T-helper 1 cell treated with Interleukin-12 subunit alpha and Interleukin-12 subunit beta and Interleukin-4 antibody, amounts not matched to agents 30 μg/mL and 1 μg/mL, for 36 hours (primary cell): ENCODE results near the gene TEX11.
"Not testable (repeated sequence)": the region's sequence is repeated elsewhere in the genome, so short reads cannot be mapped to it uniquely, and the experiment has no call there.

Experiments used
- H3K27ac Mint-ChIP-seq: one replicate; pipeline ENCODE4 v1.8.0; 2021; ENCODE audit warnings: mild to moderate bottlenecking, mixed read lengths
- H3K27me3 Mint-ChIP-seq: one replicate; pipeline ENCODE4 v1.8.0; 2021; ENCODE audit warnings: low read depth, mixed read lengths
- H3K36me3 Mint-ChIP-seq: one replicate; pipeline ENCODE4 v1.8.0; 2021; ENCODE audit warnings: low read depth, mixed read lengths
- H3K4me1 Mint-ChIP-seq: one replicate; pipeline ENCODE4 v1.8.0; 2021; ENCODE audit warnings: low read depth, mixed read lengths
- H3K4me3 Mint-ChIP-seq: one replicate; pipeline ENCODE4 v1.8.0; 2021; ENCODE audit warnings: mild to moderate bottlenecking, moderate library complexity, mixed read lengths
- H3K9me3 Mint-ChIP-seq: one replicate; pipeline ENCODE4 v1.8.0; 2021; ENCODE audit warnings: mixed read lengths

The TEX11 gene

GRCh38 chrX:70679455-70679854, 229.1 kb downstream of the TEX11 start:
- not testable (repeated sequence) for H3K4me1 Mint-ChIP-seq, H3K9me3 Mint-ChIP-seq, H3K4me3 Mint-ChIP-seq, H3K27ac Mint-ChIP-seq, H3K27me3 Mint-ChIP-seq, H3K36me3 Mint-ChIP-seq

GRCh38 chrX:70675284-70675683, 233.2 kb downstream of the TEX11 start:
- peaks cover 6% of the 10 kb centered on the region for H3K9me3 Mint-ChIP-seq
- peak overlapping the region; percentile 24 for H3K27ac Mint-ChIP-seq
- no peak overlapping the region for H3K4me3 Mint-ChIP-seq
- H3K27me3 Mint-ChIP-seq: no peaks in the 10 kb centered on the region
- H3K36me3 Mint-ChIP-seq: peaks cover 4% of the 10 kb centered on the region
- H3K4me1 Mint-ChIP-seq: peaks cover 7% of the 10 kb centered on the region

GRCh38 chrX:70672326-70672725, 236.2 kb downstream of the TEX11 start:
- H3K27me3 Mint-ChIP-seq: no peaks in the 10 kb centered on the region
- peaks cover 6% of the 10 kb centered on the region for H3K9me3 Mint-ChIP-seq
- peaks cover 4% of the 10 kb centered on the region for H3K36me3 Mint-ChIP-seq
- H3K4me1 Mint-ChIP-seq: peaks cover 7% of the 10 kb centered on the region
- peak overlapping the region; percentile 32 for H3K27ac Mint-ChIP-seq
- peak overlapping the region; percentile 9 for H3K4me3 Mint-ChIP-seq

DNA sequence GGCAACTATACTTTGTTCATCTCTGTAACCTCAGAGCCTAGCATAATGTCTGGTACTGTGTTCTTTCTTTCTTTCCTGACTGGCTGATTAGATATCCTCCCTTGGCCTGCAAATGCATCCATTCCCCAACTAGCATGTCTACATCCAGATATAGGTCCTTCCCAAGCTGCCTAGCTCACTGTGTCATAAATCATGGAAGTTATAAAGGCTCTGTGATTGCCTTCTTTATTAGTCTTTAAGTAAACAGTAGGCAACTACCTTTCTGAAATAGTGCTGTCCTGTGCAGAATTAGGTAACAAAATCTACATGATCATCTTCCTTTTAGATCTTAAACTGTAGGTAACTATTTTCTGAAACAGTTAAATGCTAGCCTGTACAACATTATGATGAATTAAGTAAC, 239.4 kb downstream of the TEX11 start:
- Mint-ChIP-seq H3K36me3 (peaks cover 3% of the 10 kb centered on the region), H3K9me3 (no peaks in the 10 kb centered on the region), H3K4me1 (peaks cover 6% of the 10 kb centered on the region), H3K27ac (no peak overlapping the region), H3K4me3 (no peak overlapping the region), H3K27me3 (peaks cover 3% of the 10 kb centered on the region)

- Mint-ChIP-seq H3K4me3 (no peak overlapping the region), H3K27ac (no peak overlapping the region), H3K27me3 (peaks cover 4% of the 10 kb centered on the region), H3K9me3 (no peaks in the 10 kb centered on the region), H3K4me1 (peaks cover 3% of the 10 kb centered on the region), H3K36me3 (no peaks in the 10 kb centered on the region)
These were observed 243.8 kb downstream of the TEX11 start for GRCh38 chrX:70664726-70665125.

DNA sequence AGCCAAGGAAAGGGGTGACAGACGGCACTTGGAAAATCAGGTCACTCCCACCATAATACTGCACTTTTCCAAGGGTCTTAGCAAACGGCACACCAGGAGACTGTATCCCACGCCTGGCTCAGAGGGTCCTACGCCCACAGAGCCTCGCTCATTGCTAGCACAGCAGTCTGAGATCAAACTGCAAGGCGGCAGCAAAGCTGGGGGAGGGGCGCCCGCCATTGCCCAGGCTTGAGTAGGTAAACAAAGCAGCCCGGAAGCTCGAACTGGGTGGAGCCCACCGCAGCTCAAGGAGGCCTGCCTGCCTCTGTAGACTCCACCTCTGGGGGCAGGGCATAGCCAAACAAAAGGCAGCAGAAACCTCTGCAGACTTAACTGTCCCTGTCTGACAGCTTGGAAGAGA, 247.4 kb downstream of the TEX11 start:
- not testable (repeated sequence) for H3K4me1 Mint-ChIP-seq, H3K4me3 Mint-ChIP-seq, H3K36me3 Mint-ChIP-seq, H3K27ac Mint-ChIP-seq, H3K9me3 Mint-ChIP-seq, H3K27me3 Mint-ChIP-seq

- H3K27me3 Mint-ChIP-seq, H3K27ac Mint-ChIP-seq, H3K36me3 Mint-ChIP-seq, H3K9me3 Mint-ChIP-seq, H3K4me3 Mint-ChIP-seq: not testable (repeated sequence)
- peaks cover 11% of the 10 kb centered on the region for H3K4me1 Mint-ChIP-seq
These were observed 251.0 kb downstream of the TEX11 start for GRCh38 chrX:70657546-70657945.

DNA sequence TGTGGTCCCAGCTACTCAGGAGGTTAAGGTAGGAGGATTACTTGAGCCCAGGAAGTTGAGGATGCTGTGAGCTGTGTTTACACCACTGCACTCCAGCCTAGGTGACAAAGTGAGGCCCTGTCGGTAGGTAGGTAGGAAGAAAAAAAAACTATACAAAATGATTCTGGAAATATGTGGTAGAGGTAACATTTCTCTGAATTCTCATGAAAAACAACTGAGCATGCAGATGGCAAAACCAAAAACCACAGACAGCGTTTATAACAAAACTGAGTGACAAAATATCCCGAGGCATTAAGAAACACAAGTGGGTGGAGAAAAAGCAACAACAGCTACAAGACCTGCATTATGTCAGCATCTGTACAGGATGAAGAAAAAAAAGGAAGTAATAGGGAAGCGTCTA, 252.2 kb downstream of the TEX11 start:
- H3K9me3 Mint-ChIP-seq: no peaks in the 10 kb centered on the region
- peaks cover 11% of the 10 kb centered on the region for H3K4me1 Mint-ChIP-seq
- H3K36me3 Mint-ChIP-seq: peaks cover 2% of the 10 kb centered on the region
- H3K27ac Mint-ChIP-seq: peak overlapping the region; percentile 74
- peak overlapping the region; percentile 3 for H3K4me3 Mint-ChIP-seq
- H3K27me3 Mint-ChIP-seq: peaks cover 3% of the 10 kb centered on the region

DNA sequence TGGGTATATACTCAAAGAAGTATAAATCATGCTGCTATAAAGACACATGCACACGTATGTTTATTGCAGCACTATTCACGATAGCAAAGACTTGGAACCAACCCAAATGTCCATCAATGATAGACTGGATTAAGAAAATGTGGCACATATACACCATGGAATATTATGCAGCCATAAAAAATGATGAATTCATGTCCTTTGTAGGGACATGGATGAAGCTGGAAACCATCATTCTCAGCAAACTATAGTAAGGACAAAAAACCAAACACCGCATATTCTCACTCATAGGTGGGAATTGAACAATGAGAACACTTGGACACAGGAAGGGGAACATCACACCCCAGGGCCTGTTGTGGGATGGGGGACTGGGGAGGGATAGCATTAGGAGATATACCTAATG, 260.6 kb downstream of the TEX11 start:
- not testable (repeated sequence) for H3K27me3 Mint-ChIP-seq, H3K27ac Mint-ChIP-seq, H3K36me3 Mint-ChIP-seq, H3K4me1 Mint-ChIP-seq, H3K9me3 Mint-ChIP-seq, H3K4me3 Mint-ChIP-seq

GRCh38 chrX:70636218-70636617, 272.3 kb downstream of the TEX11 start:
- H3K4me3 Mint-ChIP-seq: no peak overlapping the region
- H3K36me3 Mint-ChIP-seq: no peaks in the 10 kb centered on the region
- no peaks in the 10 kb centered on the region for H3K27me3 Mint-ChIP-seq
- H3K9me3 Mint-ChIP-seq: peaks cover 3% of the 10 kb centered on the region
- no peak overlapping the region for H3K27ac Mint-ChIP-seq
- H3K4me1 Mint-ChIP-seq: no peaks in the 10 kb centered on the region

- H3K4me3 Mint-ChIP-seq: no peak overlapping the region
- H3K36me3 Mint-ChIP-seq: no peaks in the 10 kb centered on the region
- peaks cover 3% of the 10 kb centered on the region for H3K9me3 Mint-ChIP-seq
- H3K4me1 Mint-ChIP-seq: no peaks in the 10 kb centered on the region
- no peaks in the 10 kb centered on the region for H3K27me3 Mint-ChIP-seq
- no peak overlapping the region for H3K27ac Mint-ChIP-seq
These were observed 272.8 kb downstream of the TEX11 start for GRCh38 chrX:70635669-70636068.

DNA sequence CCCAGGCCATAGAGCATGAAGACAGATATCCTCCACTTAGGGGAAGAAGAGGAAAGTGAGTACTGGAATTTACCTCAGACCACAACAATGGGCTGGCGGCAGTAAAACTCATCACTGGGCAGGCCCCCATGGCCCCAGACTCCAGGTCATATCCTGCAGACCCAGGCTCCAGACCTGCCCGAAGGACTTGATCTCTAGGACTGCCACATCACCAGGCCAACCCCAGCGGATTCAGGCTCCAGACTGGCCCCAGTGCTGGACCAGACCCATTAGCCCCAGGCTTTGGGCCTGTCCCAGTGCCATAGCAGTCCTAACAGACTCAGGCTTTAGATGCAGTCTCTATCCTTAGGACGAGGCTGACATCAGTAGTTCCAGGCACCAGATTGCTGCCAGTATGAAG, 273.3 kb downstream of the TEX11 start:
- H3K4me1 Mint-ChIP-seq: no peaks in the 10 kb centered on the region
- H3K27me3 Mint-ChIP-seq: no peaks in the 10 kb centered on the region
- H3K9me3 Mint-ChIP-seq: peaks cover 3% of the 10 kb centered on the region
- no peak overlapping the region for H3K27ac Mint-ChIP-seq
- no peak overlapping the region for H3K4me3 Mint-ChIP-seq
- H3K36me3 Mint-ChIP-seq: no peaks in the 10 kb centered on the region

DNA sequence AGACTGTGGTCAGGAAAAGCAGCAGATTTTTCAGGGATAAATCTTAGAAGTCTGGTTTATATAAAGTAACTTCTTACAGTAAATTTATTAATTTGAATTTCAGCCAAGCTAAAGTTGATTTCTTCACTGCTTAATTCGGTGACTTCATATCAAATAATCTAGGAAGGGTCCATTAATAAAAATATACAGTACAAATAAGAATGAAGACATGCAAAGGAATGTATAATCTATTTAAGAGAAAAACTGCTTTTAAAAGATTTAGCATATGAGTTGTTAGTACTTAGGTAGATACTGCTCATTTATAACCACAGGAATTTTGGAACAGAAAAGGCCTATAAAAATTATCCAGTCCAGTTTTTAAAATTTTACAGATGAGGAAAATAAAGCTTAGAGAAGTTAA, 286.8 kb downstream of the TEX11 start:
- Mint-ChIP-seq H3K9me3 (no peaks in the 10 kb centered on the region), H3K4me3 (no peak overlapping the region), H3K27ac (no peak overlapping the region), H3K27me3 (peaks cover 8% of the 10 kb centered on the region), H3K4me1 (peaks cover 3% of the 10 kb centered on the region), H3K36me3 (peaks cover 1% of the 10 kb centered on the region)

DNA sequence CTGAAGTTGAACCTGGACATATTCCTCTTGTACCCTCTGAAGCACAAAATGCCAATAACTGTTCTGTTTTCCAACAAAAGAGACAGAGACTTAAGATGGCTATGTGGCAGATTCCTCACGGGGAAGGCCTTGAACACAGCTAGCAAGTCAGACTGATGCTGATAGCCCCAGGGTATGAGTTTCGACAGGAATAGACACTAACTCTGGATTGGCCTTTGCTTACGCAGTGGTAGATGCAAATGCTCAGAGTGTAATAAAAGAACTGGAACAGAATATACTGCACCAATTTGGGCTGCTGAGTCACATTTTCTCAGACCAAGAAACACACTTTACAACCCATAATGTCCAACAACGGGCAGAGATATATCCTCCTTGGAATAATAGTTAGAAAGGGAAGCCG, 290.0 kb downstream of the TEX11 start:
- no peak overlapping the region for H3K27ac Mint-ChIP-seq
- no peaks in the 10 kb centered on the region for H3K4me1 Mint-ChIP-seq

DNA sequence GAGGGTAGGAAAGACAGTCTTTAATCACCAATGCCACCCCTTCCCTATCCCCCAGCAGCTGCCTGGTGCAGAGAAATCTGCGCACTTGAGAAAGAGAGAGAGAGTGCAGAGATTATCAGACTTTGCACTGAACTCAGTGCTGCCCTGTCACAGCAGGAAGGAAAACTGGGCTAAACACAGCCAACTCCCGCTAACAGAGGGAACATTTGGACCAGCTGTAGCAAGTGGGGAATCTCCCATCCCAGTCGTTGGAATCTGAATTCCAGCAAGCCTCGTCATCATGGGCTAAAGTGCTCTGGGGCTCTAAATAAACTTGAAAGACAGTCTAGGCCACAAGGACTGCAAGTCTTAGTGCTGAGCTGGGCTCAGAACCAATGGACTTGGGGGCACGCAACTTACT, 295.2 kb downstream of the TEX11 start:
- H3K36me3 Mint-ChIP-seq: no peaks in the 10 kb centered on the region

More for the DNA sequence above, 290.0 kb downstream of the TEX11 start:
- Mint-ChIP-seq H3K9me3 (no peaks in the 10 kb centered on the region), H3K27me3 (peaks cover 10% of the 10 kb centered on the region), H3K4me3 (no peak overlapping the region), H3K36me3 (no peaks in the 10 kb centered on the region)

GRCh38 chrX:70605352-70605751, 303.2 kb downstream of the TEX11 start:
- Mint-ChIP-seq H3K27me3 (peaks cover 3% of the 10 kb centered on the region), H3K36me3 (no peaks in the 10 kb centered on the region), H3K9me3 (no peaks in the 10 kb centered on the region), H3K4me1 (no peaks in the 10 kb centered on the region), H3K4me3 (no peak overlapping the region), H3K27ac (no peak overlapping the region)

More for the DNA sequence above, 295.2 kb downstream of the TEX11 start:
- Mint-ChIP-seq H3K4me3 (no peak overlapping the region), H3K27ac (no peak overlapping the region), H3K27me3 (peaks cover 9% of the 10 kb centered on the region), H3K9me3 (no peaks in the 10 kb centered on the region), H3K4me1 (peaks cover 4% of the 10 kb centered on the region)
